H1 (cell line): ENCODE results near the gene SEC24C. TPM values are rescaled to one million over a fixed set of nuclear protein-coding genes. Genes with fewer than 3 reads are reported as not detected.

Source experiments
- CTCF ChIA-PET: fragments of 300-600 bp; sonication (Branson Sonifier 250); formaldehyde crosslinking; loops from one replicate; lab custom pipeline; 2021; ENCODE audit not compliant: partially characterized antibody; lab: Charles Lee
- POLR2A ChIA-PET: fragments of 300-600 bp; sonication (Branson Sonifier 250); formaldehyde crosslinking; loops from one replicate; lab custom pipeline; 2021; ENCODE audit warnings: inconsistent platforms; ENCODE audit not compliant: partially characterized antibody; lab: Charles Lee
- DNase-seq, 2 experiments: peaks; one replicate each; pipeline versions ENCODE4 v3.0.0 to v3.0.0-alpha.2; 2010 to 2022; ENCODE audit warnings: low spot score in 2 of 2, low read depth in 1 of 2, mixed read lengths in 1 of 2
- FAIRE-seq: peaks from 2 replicates; lab custom pipeline; 2011; peaks lifted over from hg19 to GRCh38; lab: Jason Lieb, UNC
- H2AFZ ChIP-seq: 2 replicates; pipeline ENCODE4 v1.8.1; 2012; ENCODE audit warnings: low read length, inconsistent platforms
- H2AK5ac ChIP-seq: 2 replicates; pipeline ENCODE4 v1.6.1; 2013; ENCODE audit warnings: low read depth, low read length
- H2BK120ac ChIP-seq: replicated peaks from 2 replicates; pipeline ENCODE3; 2013; ENCODE audit warnings: low read depth, low read length, inconsistent platforms
- H2BK12ac ChIP-seq: 2 replicates; pipeline ENCODE4 v1.6.1; 2013; ENCODE audit warnings: low read depth, low read length
- H2BK15ac ChIP-seq: 2 replicates; pipeline ENCODE4 v1.6.1; 2013; ENCODE audit warnings: low read length
- H2BK20ac ChIP-seq: 2 replicates; pipeline ENCODE4 v1.6.1; 2013; ENCODE audit warnings: low read length
- H2BK5ac ChIP-seq: 2 replicates; pipeline ENCODE4 v1.6.1; 2013; ENCODE audit warnings: low read depth, low read length
- H3K14ac ChIP-seq: 2 replicates; pipeline ENCODE4 v1.6.1; 2013; ENCODE audit warnings: inconsistent platforms; ENCODE audit not compliant: insufficient read length
- H3K18ac ChIP-seq: 2 replicates; pipeline ENCODE4 v1.6.1; 2013; ENCODE audit warnings: low read length; ENCODE audit errors: extremely low read depth
- H3K23ac ChIP-seq: 2 replicates; pipeline ENCODE4 v1.6.1; 2013; ENCODE audit warnings: inconsistent platforms; ENCODE audit not compliant: insufficient read length
- H3K23me2 ChIP-seq: 2 replicates; pipeline ENCODE4 v1.6.1; 2013; ENCODE audit warnings: low read depth, low read length
- H3K27ac ChIP-seq: 2 replicates; pipeline ENCODE4 v1.6.1; 2011; ENCODE audit warnings: low read depth, low read length, inconsistent platforms
- H3K27me3 ChIP-seq, 4 experiments: replicated peaks in 1 of 4; 1 replicate in 1 of 4; 2 replicates in 3 of 4; pipeline versions ENCODE4 v1.6.1 to v1.8.1; 2011 to 2013; ENCODE audit warnings: low read length in 3 of 4, mild to moderate bottlenecking in 3 of 4, inconsistent platforms in 2 of 4, mixed read lengths in 2 of 4, moderate library complexity in 1 of 4; ENCODE audit not compliant: control insufficient read depth in 3 of 4, insufficient read depth in 3 of 4; ENCODE audit errors: extremely low read depth in 1 of 4
- H3K36me3 ChIP-seq, 4 experiments: 2 replicates each; pipeline versions ENCODE4 v1.6.1 to v1.8.1; 2011 to 2013; ENCODE audit warnings: mild to moderate bottlenecking in 4 of 4, low read length in 3 of 4, moderate library complexity in 2 of 4, control low read depth in 1 of 4, inconsistent platforms in 1 of 4; ENCODE audit not compliant: insufficient read depth in 4 of 4, control insufficient read depth in 2 of 4
- H3K4ac ChIP-seq: replicated peaks from 2 replicates; pipeline ENCODE3; 2013; ENCODE audit warnings: low read length, low read depth, mixed read lengths, inconsistent platforms; ENCODE audit not compliant: insufficient read length
- H3K4me1 ChIP-seq, 4 experiments: replicated peaks in 1 of 4; 1 replicate in 1 of 4; 2 replicates in 3 of 4; pipeline versions ENCODE4 v1.6.1 to v1.8.1; 2011 to 2013; ENCODE audit warnings: low read length in 3 of 4, inconsistent platforms in 2 of 4, mixed read lengths in 1 of 4; ENCODE audit not compliant: insufficient read depth in 4 of 4, control insufficient read depth in 3 of 4
- H3K4me2 ChIP-seq, 2 experiments: 2 replicates each; pipeline versions ENCODE4 v1.6.1 to v1.8.1; 2011 to 2013; ENCODE audit warnings: low read depth in 2 of 2, low read length in 2 of 2, control low read depth in 1 of 2, inconsistent platforms in 1 of 2, mild to moderate bottlenecking in 1 of 2; ENCODE audit not compliant: insufficient read depth in 1 of 2
- H3K4me3 ChIP-seq, 4 experiments: fragments of 200-600, 300-600 bp in 1 of 4; sonication (generic), shearing (Covaris generic), sonication (Bioruptor Twin) in 1 of 4; 2 replicates each; pipeline versions ENCODE4 v1.5.1 to v1.8.1; 2011 to 2016; ENCODE audit warnings: low read length in 4 of 4, low read depth in 3 of 4, control low read depth in 2 of 4, inconsistent platforms in 2 of 4, mild to moderate bottlenecking in 2 of 4, mixed read lengths in 1 of 4, moderate library complexity in 1 of 4; ENCODE audit not compliant: insufficient read depth in 2 of 4; ENCODE audit errors: extremely low read depth in 1 of 4
- H3K56ac ChIP-seq: replicated peaks from 2 replicates; pipeline ENCODE3; 2013; ENCODE audit warnings: low read depth, mild to moderate bottlenecking, mixed read lengths, low read length, inconsistent platforms; ENCODE audit not compliant: insufficient read length
- H3K79me1 ChIP-seq: 2 replicates; pipeline ENCODE4 v1.6.1; 2013; ENCODE audit warnings: low read depth, low read length, control low read depth
- H3K79me2 ChIP-seq, 2 experiments: 2 replicates each; pipeline versions ENCODE4 v1.6.1 to v1.8.1; 2012 to 2013; ENCODE audit warnings: low read length in 2 of 2, mild to moderate bottlenecking in 2 of 2, inconsistent platforms in 1 of 2; ENCODE audit not compliant: insufficient read depth in 2 of 2, control insufficient read depth in 1 of 2
- H3K9ac ChIP-seq, 4 experiments: replicated peaks in 1 of 4; 1 replicate in 1 of 4; 2 replicates in 3 of 4; pipeline versions ENCODE4 v1.6.1 to v1.8.1; 2011 to 2013; ENCODE audit warnings: low read depth in 3 of 4, low read length in 3 of 4, control low read depth in 2 of 4, mild to moderate bottlenecking in 2 of 4, moderate library complexity in 2 of 4, inconsistent platforms in 1 of 4; ENCODE audit errors: extremely low read depth in 1 of 4
- H3K9me3 ChIP-seq, 2 experiments: 2 replicates each; pipeline versions ENCODE4 v1.6.1 to v1.8.1; 2012 to 2013; ENCODE audit warnings: mild to moderate bottlenecking in 2 of 2, moderate library complexity in 2 of 2, control low read depth in 1 of 2, inconsistent platforms in 1 of 2, low read depth in 1 of 2, low read length in 1 of 2, mixed read lengths in 1 of 2; ENCODE audit not compliant: insufficient read depth in 2 of 2
- H4K20me1 ChIP-seq, 2 experiments: replicated peaks in 1 of 2; 2 replicates each; pipeline versions ENCODE3 to v1.8.1; 2011 to 2013; ENCODE audit warnings: inconsistent platforms in 2 of 2, low read length in 2 of 2, mild to moderate bottlenecking in 1 of 2; ENCODE audit not compliant: insufficient read depth in 2 of 2, control insufficient read depth in 1 of 2
- H4K5ac ChIP-seq: 2 replicates; pipeline ENCODE4 v1.6.1; 2013; ENCODE audit warnings: low read length, low read depth, mixed read lengths, inconsistent platforms; ENCODE audit not compliant: insufficient read length
- H4K8ac ChIP-seq: 2 replicates; pipeline ENCODE4 v1.8.0; 2013; ENCODE audit warnings: mild to moderate bottlenecking, moderate library complexity, low read length, inconsistent platforms; ENCODE audit not compliant: insufficient read depth; ENCODE audit errors: extremely low read depth
- H4K91ac ChIP-seq: replicated peaks from 2 replicates; pipeline ENCODE3; 2013; ENCODE audit warnings: low read length, mixed read lengths, inconsistent platforms; ENCODE audit not compliant: insufficient read length
- CHD2 ChIP-seq: IDR thresholded peaks from 2 replicates; pipeline ENCODE4 v1.6.1; 2012; ENCODE audit warnings: low read length, improper control_type of control experiment
- CTBP2 ChIP-seq: IDR thresholded peaks from 2 replicates; pipeline ENCODE4 v1.7.0; 2011; ENCODE audit warnings: borderline replicate concordance, mild to moderate bottlenecking, moderate library complexity, mixed read lengths, low read length; ENCODE audit not compliant: insufficient read depth, insufficient read length
- EZH2 ChIP-seq: fragments of 200-600 bp; sonication (generic); IDR thresholded peaks from 2 replicates; pipeline ENCODE4 v1.7.1; 2012; ENCODE audit warnings: low read depth, mild to moderate bottlenecking, moderate library complexity, low read length, inconsistent platforms; ENCODE audit not compliant: severe bottlenecking
- HDAC2 ChIP-seq, 2 experiments: fragments of 300-600 bp in 1 of 2; sonication (generic) in 1 of 2; IDR thresholded peaks; 2 replicates each; pipeline ENCODE4 v1.6.1; 2011 to 2012; ENCODE audit warnings: low read depth in 2 of 2, low read length in 2 of 2, mild to moderate bottlenecking in 2 of 2, moderate library complexity in 2 of 2, borderline replicate concordance in 1 of 2, inconsistent platforms in 1 of 2
- JUND ChIP-seq: IDR thresholded peaks from 2 replicates; pipeline ENCODE4 v1.6.1; 2011; ENCODE audit warnings: mild to moderate bottlenecking, improper control_type of control experiment, low read length
- KDM1A ChIP-seq: fragments of 200-600, 300-600 bp; sonication (generic); IDR thresholded peaks from 2 replicates; pipeline ENCODE4 v1.7.1; 2016; ENCODE audit warnings: mild to moderate bottlenecking, low read length, borderline replicate concordance
- PHF8 ChIP-seq: fragments of 200-600 bp; sonication (generic); conservative IDR thresholded peaks from 2 replicates; pipeline ENCODE4 v1.7.1; 2012; ENCODE audit warnings: low read depth, mild to moderate bottlenecking, inconsistent platforms, low read length, moderate library complexity
- TCF12 ChIP-seq: IDR thresholded peaks from 2 replicates; pipeline ENCODE4 v1.6.1; 2011; ENCODE audit warnings: low read depth, mild to moderate bottlenecking, low read length
- YY1 ChIP-seq: IDR thresholded peaks from 2 replicates; pipeline ENCODE4 v1.6.1; 2011; ENCODE audit warnings: low read depth, mild to moderate bottlenecking, low read length
- WGBS, 2 experiments: shearing (Covaris generic) in 1 of 2; methylation state at CpG; one replicate each; pipeline versions ENCODE4 v1.1.6 to v1.1.7; 2013 to 2015; ENCODE audit warnings: low lambda C conversion rate in 2 of 2, mixed read lengths in 2 of 2, inconsistent platforms in 1 of 2, low coverage in 1 of 2, missing lambda C conversion rate in 1 of 2; ENCODE audit not compliant: insufficient replicate concordance in 2 of 2, insufficient coverage in 1 of 2, insufficient read length in 1 of 2; ENCODE audit errors: extremely low coverage in 1 of 2, missing lambda C conversion rate in 1 of 2; 5-methylcytosine and 5-hydroxymethylcytosine counted together
- polyA plus RNA-seq, 7 experiments: library from polyadenylated mRNA; depleted of rRNA in 3 of 7; stranded (reverse) in 5 of 7; unstranded in 2 of 7; fragments of >200 nt in 5 of 7; fragments of 200-250 nt in 2 of 7; gene quantifications; 1 replicate in 5 of 7; 2 replicates in 1 of 7; 4 replicates in 1 of 7; pipeline versions ENCODE4 v1.2.1 to v1.2.3, GENCODE V29; 2011 to 2013; ENCODE audit warnings: missing spikeins in 2 of 7, mixed read lengths in 2 of 7
- total RNA-seq: library from RNA; stranded (reverse); fragmentation: NEBNext Ultra II Directional; extraction: Animal tissue kit (Norgen Biotek cat#: 25700); gene quantifications from 2 replicates; pipeline ENCODE4 v1.2.1, GENCODE V29; 2021
- TF ChIP-seq, protein P1 (sequence below): IDR thresholded peaks from 2 replicates; pipeline ENCODE4 v1.6.1; 2011; ENCODE audit warnings: low read length, improper control_type of control experiment

SEC24C gene
- total and polyA plus RNA-seq, 2 of the 8 experiments (the other 6 are each of a cell fraction or from before 2014, with no cell fraction given) = 63.2 to 67.4 TPM

DNA sequence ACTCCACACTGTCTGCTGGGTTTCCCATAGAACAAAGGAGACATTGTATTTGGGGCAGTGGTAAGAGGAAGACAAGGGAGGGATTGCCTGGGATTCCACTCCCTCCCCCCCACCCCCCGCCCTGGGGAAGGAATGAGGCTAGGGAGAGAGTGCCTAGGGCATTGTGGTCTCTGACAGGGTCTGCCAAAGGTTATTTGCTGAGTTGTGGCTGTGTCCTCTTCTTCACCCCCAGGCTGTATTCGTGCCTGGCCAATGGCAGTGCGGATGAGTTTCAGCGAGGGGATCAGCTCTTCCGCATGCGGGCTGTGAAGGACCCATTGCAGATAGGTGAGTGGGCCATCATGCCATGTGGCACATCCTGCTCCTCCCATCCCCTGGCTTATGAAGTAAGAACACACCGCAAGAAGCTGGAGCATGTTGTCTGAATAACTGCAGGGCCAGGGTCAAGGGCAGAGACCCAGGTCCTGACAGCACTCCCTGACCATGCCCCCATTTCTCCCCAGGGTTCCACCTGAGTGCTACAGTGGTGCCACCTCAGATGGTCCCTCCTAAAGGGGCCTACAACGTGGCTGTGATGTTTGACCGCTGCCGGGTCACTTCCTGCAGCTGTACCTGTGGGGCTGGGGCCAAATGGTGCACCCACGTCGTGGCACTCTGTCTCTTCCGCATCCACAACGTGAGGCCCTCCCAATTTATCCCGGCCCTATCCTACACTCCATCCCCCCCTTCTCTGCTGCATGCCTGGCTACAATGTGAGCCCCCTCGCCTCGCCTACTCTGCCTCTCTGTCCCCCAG lies 44.9 kb downstream of the SEC24C start:
- 97% methylated on average over 16 of the region's 17 CpGs; no CpG with 5 or more reads in 1 of the 2 experiments for WGBS, 2 experiments
- no peak for TF ChIP-seq YY1
- TF ChIP-seq TCF12 = no peak
- TF ChIP-seq EZH2 = no peak
- TF ChIP-seq CTBP2 = no peak
- TF ChIP-seq HDAC2 (IDR thresholded peaks at IDR 0.05; ENCODE audit: borderline replicate concordance in 1 of 2, low read depth in 2 of 2, low read length in 2 of 2) = no peak
- no peak for TF ChIP-seq PHF8
- TF ChIP-seq KDM1A = no peak
- TF ChIP-seq JUND = no peak
- TF ChIP-seq, protein P1, sequence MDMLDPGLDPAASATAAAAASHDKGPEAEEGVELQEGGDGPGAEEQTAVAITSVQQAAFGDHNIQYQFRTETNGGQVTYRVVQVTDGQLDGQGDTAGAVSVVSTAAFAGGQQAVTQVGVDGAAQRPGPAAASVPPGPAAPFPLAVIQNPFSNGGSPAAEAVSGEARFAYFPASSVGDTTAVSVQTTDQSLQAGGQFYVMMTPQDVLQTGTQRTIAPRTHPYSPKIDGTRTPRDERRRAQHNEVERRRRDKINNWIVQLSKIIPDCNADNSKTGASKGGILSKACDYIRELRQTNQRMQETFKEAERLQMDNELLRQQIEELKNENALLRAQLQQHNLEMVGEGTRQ = no peak
- TF ChIP-seq CHD2 = no peak

More for the DNA sequence above, 44.9 kb downstream of the SEC24C start:
- Histone ChIP-seq H3K9me3 (no peaks in the 10 kb centered on the region), H3K4me3 (no peak overlapping the region), H2BK20ac (no peak overlapping the region), H3K27ac (no peak overlapping the region), H3K36me3 (peaks cover 6 to 19% (median 12%) of the 10 kb centered on the region in 4 experiments; a peak in 6 of 8 replicates), H2BK15ac (no peak overlapping the region), H3K56ac (no peak overlapping the region), H3K79me2 (peaks cover 0 to 9% of the 10 kb centered on the region in 2 experiments; a peak in 2 of 4 replicates), H2BK5ac (no peak overlapping the region), H3K23ac (no peak overlapping the region), H2BK120ac (no peak overlapping the region), H2AK5ac (no peak overlapping the region), H3K4me1 (peaks cover 0 to 4% (median under 1%) of the 10 kb centered on the region in 4 experiments; a peak in 4 of 7 replicates), H4K20me1 (peaks cover 3 to 15% of the 10 kb centered on the region in 2 experiments), H4K91ac (no peak overlapping the region), H2BK12ac (no peak overlapping the region), H4K8ac (no peak overlapping the region), H3K18ac (no peak overlapping the region), H4K5ac (no peak overlapping the region), H3K4ac (no peak overlapping the region), H3K4me2 (no peak overlapping the region), H3K23me2 (peaks cover 15% of the 10 kb centered on the region; the same call in 1 of the 2 replicates), H3K14ac (no peak overlapping the region), H3K9ac (no peak overlapping the region), H3K79me1 (no peaks in the 10 kb centered on the region; the same call in 1 of the 2 replicates), H3K27me3 (no peaks in the 10 kb centered on the region), H2AFZ (no peak overlapping the region)
- DNase-seq = no peak
- POLR2A ChIA-PET = interaction anchor here (1.1 to 3.2 kb wide), 4 partner anchors 10 to 21 kb away, joined by 3 to 9 read pairs (median 3); no protein-coding TSS in a partner anchor
- CTCF ChIA-PET = interaction anchor here (0.6 to 1.4 kb wide), 7 partner anchors 8 to 1582 kb away, joined by 3 to 5 read pairs (median 3); no protein-coding TSS in a partner anchor
- no peak for FAIRE-seq
